Small intestine (tissue), 7 donors: Measurements from ENCODE around the gene YAF2. TPM values are rescaled to one million over a fixed set of nuclear protein-coding genes. Genes with fewer than 3 reads are reported as not detected.
A peak's percentile ranks its signal among the peaks of the same experiment; 100 is the strongest.

ENCODE experiments used
- DNase-seq, 2 donors: peaks; one replicate each; pipeline versions ENCODE4 v3.0.0 to v3.0.0-alpha.2; 2013
- FAIRE-seq: peaks from 2 replicates; lab custom pipeline; 2012; peaks lifted over from hg19 to GRCh38; lab: Jason Lieb, UNC
- H3K27ac ChIP-seq, 3 donors: one replicate each; pipeline ENCODE4 v1.5.1; 2013; ENCODE audit warnings: low read length in 2 of 3, mild to moderate bottlenecking in 2 of 3, control low read depth in 1 of 3, inconsistent platforms in 1 of 3, low read depth in 1 of 3, moderate library complexity in 1 of 3
- H3K27me3 ChIP-seq, 3 donors: one replicate each; pipeline ENCODE4 v1.6.1; 2013; ENCODE audit warnings: low read length in 3 of 3, inconsistent platforms in 1 of 3; ENCODE audit not compliant: control insufficient read depth in 3 of 3, insufficient read depth in 3 of 3
- H3K36me3 ChIP-seq, 3 donors: one replicate each; pipeline ENCODE4 v1.6.1; 2013; ENCODE audit warnings: low read length in 3 of 3, inconsistent platforms in 1 of 3, low read depth in 1 of 3, mild to moderate bottlenecking in 1 of 3, moderate library complexity in 1 of 3; ENCODE audit not compliant: control insufficient read depth in 3 of 3, insufficient read depth in 2 of 3
- H3K4me1 ChIP-seq, 3 donors: one replicate each; pipeline ENCODE4 v1.6.1; 2013; ENCODE audit warnings: low read length in 2 of 3, inconsistent platforms in 1 of 3, low read depth in 1 of 3, mild to moderate bottlenecking in 1 of 3, moderate library complexity in 1 of 3; ENCODE audit not compliant: control insufficient read depth in 3 of 3, insufficient read depth in 2 of 3
- H3K4me3 ChIP-seq, 3 donors: one replicate each; pipeline ENCODE4 v1.5.1; 2013; ENCODE audit warnings: low read length in 3 of 3, control low read depth in 1 of 3, inconsistent platforms in 1 of 3, low read depth in 1 of 3, mild to moderate bottlenecking in 1 of 3, moderate library complexity in 1 of 3
- H3K9me3 ChIP-seq, 2 donors: one replicate each; pipeline ENCODE4 v1.6.1; 2013; ENCODE audit warnings: low read depth in 1 of 2, low read length in 1 of 2; ENCODE audit not compliant: control insufficient read depth in 2 of 2, insufficient read depth in 1 of 2
- WGBS, 3 donors: extraction: QIAGEN DNeasy Blood & Tissue Kit; methylation state at CpG; one replicate each; pipeline ENCODE4 v1.1.7; 2013; 5-methylcytosine and 5-hydroxymethylcytosine counted together
- polyA plus RNA-seq, 4 donors: library from polyadenylated mRNA; stranded (reverse) in 3 of 4; unstranded in 1 of 4; fragments of 200-250 nt in 3 of 4; fragments of 120-200 nt in 1 of 4; gene quantifications; one replicate each; pipeline versions ENCODE4 v1.2.1 to v1.2.3, GENCODE V29; 2013
- donor health status: healthy with polysubstance abuse.
- donor health status: control.
- donor health status: control.
- donor health status: Bipolar disorder and iron deficiency.
- donor health status: healthy.

Gene YAF2
- polyA plus RNA-seq, 4 donors, result 8.9 to 96.2 (median 24.8) TPM

DNA sequence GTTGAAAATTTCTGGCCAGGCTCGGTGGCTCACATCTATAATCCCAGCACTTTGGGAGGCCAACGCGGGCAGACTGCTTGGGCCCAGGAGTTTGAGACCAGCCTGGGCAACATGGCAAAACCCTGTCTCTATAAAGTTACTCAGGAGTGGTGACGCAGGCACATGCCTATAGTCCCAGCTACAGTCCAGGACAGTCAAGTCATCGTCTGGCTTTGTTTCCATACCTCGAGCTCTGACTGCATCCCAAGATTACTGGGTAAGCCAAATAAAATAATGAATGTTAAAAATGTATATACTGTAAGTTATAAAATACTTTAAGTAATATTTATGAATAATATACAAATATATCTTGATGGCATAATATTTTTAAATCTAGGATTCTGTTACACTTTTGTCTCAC is 70.3 kb downstream of the YAF2 start:
- H3K4me1 ChIP-seq, result peaks cover 0 to 5% (median 2%) of the 10 kb centered on the region in 3 donors
- no peaks in the 10 kb centered on the region for H3K9me3 ChIP-seq
- H3K36me3 ChIP-seq, result peaks cover 0 to 12% (median 5%) of the 10 kb centered on the region in 3 donors
- no peak overlapping the region for H3K27ac ChIP-seq
- 92 to 98% (median 96%) methylated on average over 6 of the region's 6 CpGs for WGBS, 3 donors
- FAIRE-seq (no peak), DNase-seq (no peak)
- H3K4me3 ChIP-seq, result no peak overlapping the region
- H3K27me3 ChIP-seq, result no peaks in the 10 kb centered on the region

DNA sequence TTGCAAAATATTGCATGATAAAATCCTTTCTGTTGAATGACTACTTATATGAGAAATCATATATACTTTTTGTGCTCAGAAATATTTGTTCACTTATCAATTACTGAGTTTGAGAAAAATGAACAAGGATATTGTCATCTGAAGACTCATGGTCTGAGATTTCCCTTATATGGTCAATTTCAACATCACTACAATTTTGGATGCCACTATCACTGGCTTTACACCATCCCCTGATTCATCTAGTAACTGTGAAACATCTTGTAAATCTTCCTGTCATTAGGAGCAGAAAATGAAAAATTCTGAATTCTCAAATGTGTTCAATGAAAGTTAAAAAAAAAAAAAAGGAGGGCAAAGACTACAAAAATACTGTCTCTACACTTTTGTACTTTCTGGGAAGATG is 71.5 kb downstream of the YAF2 start:
- H3K4me1 ChIP-seq, result peaks cover 0 to 8% (median 2%) of the 10 kb centered on the region in 3 donors
- no peak overlapping the region for H3K27ac ChIP-seq
- no peak overlapping the region for H3K4me3 ChIP-seq
- no peaks in the 10 kb centered on the region for H3K9me3 ChIP-seq
- FAIRE-seq, result no peak
- H3K27me3 ChIP-seq, result no peaks in the 10 kb centered on the region
- H3K36me3 ChIP-seq, result peaks cover 0 to 9% (median 0%) of the 10 kb centered on the region in 3 donors
- no peak for DNase-seq

DNA sequence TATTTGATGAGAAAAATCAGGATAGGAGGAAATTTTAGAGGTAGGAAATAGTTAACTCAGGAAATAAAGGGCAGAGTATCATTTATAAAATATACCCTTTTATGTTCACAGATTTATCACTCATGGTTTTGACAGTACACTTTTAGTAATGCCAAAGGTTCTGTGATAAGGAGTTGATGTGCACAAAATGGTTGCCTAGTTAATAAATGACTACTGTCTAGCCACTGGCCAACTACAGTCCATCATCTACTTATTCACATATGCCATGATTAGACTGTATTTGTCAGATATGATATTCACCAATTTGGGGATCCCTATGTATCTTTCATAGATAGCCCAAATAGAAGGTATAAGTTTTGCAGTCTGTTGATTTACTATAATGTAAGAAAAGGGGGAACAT is 74.1 kb downstream of the YAF2 start:
- FAIRE-seq, result peak; percentile 86
- peaks cover 0 to 8% (median 2%) of the 10 kb centered on the region in 3 donors for H3K4me1 ChIP-seq

DNA sequence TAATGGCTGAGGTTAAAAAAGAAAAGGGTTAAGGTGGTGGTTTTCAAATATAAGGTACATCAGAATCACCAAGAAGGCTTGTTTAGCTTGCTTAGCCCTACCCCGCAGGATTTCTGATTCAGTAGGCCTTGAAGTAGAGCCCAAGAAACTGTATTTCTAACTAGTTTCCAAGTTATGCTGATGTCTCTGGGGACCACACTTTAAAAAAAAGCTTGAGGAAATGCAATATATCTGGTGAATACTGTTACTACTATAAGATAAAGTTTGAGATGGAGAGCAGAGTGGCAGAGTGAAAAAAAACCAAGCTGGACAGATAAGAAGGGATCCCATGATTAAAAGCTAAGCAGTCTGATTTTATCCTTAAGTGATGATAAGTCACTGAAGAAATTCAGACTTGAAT is 75.1 kb downstream of the YAF2 start:
- Histone ChIP-seq H3K4me1 (peaks cover 0 to 8% (median 2%) of the 10 kb centered on the region in 3 donors), H3K9me3 (no peaks in the 10 kb centered on the region), H3K27me3 (no peaks in the 10 kb centered on the region), H3K4me3 (no peak overlapping the region), H3K27ac (no peak overlapping the region), H3K36me3 (peaks cover 2 to 3% (median 3%) of the 10 kb centered on the region in 3 donors)
- FAIRE-seq (no peak), DNase-seq (no peak)
- WGBS, 3 donors, result 86 to 96% (median 93%) methylated on average over 1 of the region's 1 CpG

More for the DNA sequence above, 74.1 kb downstream of the YAF2 start:
- Histone ChIP-seq H3K27me3 (no peaks in the 10 kb centered on the region), H3K9me3 (no peaks in the 10 kb centered on the region), H3K27ac (peak overlapping the region in 1 of 3 donors; percentile 7), H3K4me3 (no peak overlapping the region), H3K36me3 (peaks cover 2 to 3% (median 3%) of the 10 kb centered on the region in 3 donors)
- DNase-seq, result peak; percentile 21 to 63

DNA sequence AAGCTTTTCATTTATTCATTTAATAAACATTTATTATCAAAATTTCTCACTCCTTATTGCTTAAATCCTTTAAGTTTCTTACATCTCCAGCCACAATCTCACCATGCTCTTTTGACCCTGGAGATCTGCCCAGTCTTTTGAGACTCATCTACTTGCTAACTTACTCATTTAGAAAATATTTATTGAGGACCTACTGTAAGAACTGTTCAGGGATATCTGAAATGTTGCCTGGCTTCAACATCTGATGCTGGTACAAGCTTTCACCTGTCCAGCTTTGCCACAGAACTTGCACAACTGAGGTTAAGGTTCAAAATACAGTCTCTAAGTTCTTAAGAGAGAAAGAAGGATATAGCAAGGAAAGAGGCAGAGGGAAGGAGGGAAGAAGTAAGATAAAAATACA is 75.9 kb downstream of the YAF2 start:
- Histone ChIP-seq H3K27ac (no peak overlapping the region), H3K36me3 (peaks cover 0 to 3% (median 2%) of the 10 kb centered on the region in 3 donors), H3K9me3 (no peaks in the 10 kb centered on the region), H3K4me3 (no peak overlapping the region), H3K4me1 (peaks cover 0 to 8% (median 2%) of the 10 kb centered on the region in 3 donors), H3K27me3 (no peaks in the 10 kb centered on the region)
- peak; percentile 49 to 68 for DNase-seq
- FAIRE-seq, result no peak

DNA sequence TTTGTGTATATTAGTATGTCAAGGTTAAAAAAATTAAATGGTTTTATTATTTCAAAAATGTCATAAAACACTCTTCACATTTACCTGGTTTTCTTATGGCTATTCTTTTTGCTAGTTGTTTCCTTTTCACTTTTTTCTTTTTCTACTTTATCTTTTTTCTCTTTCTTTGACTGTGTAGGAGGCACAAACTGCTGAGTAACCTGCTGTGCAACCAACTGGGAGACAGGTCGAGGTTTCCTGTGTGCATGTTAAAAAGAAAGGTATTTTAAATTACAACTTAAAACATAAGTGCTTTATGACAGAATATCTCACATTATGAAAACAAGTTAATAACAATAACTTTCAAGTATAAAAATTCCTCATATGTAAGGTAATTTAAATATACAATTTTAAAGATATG is 76.5 kb downstream of the YAF2 start:
- H3K4me3 ChIP-seq, result no peak overlapping the region
- H3K9me3 ChIP-seq, result no peaks in the 10 kb centered on the region
- H3K4me1 ChIP-seq, result peaks cover 0 to 8% (median 2%) of the 10 kb centered on the region in 3 donors
- no peak for DNase-seq
- no peak for FAIRE-seq
- H3K36me3 ChIP-seq, result peaks cover 0 to 3% (median 2%) of the 10 kb centered on the region in 3 donors
- no peak overlapping the region for H3K27ac ChIP-seq
- H3K27me3 ChIP-seq, result no peaks in the 10 kb centered on the region
- 67 to 80% (median 77%) methylated on average over 1 of the region's 1 CpG for WGBS, 3 donors

DNA sequence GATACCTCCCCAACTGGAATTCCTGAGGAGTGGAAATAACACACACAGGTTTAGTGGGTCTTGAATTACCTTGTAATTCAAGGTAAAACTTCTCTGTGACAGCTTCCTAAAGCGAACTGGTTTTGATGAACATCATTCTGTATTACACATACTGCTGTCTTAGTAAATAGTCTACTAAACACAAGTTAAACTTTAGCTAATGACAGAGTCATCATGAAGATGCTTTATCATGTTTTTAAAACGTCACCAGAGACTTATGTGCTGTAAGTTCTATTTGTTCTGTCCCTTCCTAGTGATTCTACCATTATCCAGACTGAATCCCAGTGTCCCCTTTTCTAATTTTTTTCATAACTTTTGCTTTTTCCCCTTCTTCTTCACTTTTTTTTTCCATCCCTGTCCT is 81.8 kb downstream of the YAF2 start:
- no peaks in the 10 kb centered on the region for H3K4me1 ChIP-seq
- no peak overlapping the region for H3K27ac ChIP-seq
- no peak for FAIRE-seq
- H3K9me3 ChIP-seq, result no peaks in the 10 kb centered on the region
- peak in 1 of 2 donors; percentile 16 for DNase-seq
- 51 to 67% (median 54%) methylated on average over 2 of the region's 2 CpGs for WGBS, 3 donors
- no peak overlapping the region for H3K4me3 ChIP-seq
- no peaks in the 10 kb centered on the region for H3K27me3 ChIP-seq
- H3K36me3 ChIP-seq, result peaks cover 0 to 3% (median 2%) of the 10 kb centered on the region in 3 donors

DNA sequence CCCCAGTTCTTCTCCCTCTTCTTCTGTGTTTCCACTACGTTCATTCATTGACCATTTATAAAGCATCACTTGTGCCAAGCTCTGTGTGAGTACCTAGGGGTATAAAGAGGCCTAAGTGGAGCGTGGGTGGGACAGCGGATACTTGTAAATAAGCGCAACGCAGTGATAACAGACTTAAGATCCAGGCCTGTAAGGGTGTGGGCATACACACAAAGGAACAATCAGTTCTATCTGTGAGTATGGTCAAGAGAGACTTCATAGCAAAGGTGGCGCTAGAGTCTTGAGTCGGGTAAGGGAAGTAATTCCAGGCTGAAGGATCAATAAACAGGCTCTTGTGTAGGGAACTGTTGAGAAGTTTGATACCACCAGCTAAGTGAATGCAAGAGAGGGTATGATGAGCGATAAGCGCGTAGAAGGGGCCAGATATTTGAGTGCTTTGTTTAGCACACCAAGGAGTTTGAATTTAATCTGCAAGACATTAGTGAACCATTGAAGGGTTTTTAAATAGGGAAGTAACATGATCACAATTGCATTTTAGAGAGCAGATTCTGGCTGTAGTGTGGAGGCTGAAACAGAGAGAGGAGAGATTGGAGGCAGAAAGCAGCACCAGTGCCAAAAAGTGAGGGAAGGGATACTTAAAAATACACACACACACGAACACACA is 92.4 kb downstream of the YAF2 start:
- H3K27me3 ChIP-seq, result no peaks in the 10 kb centered on the region
- WGBS, 3 donors, result 46 to 76% (median 58%) methylated on average over 11 of the region's 11 CpGs
- peak; percentile 38 to 71 for DNase-seq
- peak overlapping the region in 2 of 3 donors; percentile 87 to 98 for H3K27ac ChIP-seq
- H3K9me3 ChIP-seq, result no peaks in the 10 kb centered on the region
- FAIRE-seq, result no peak
- peak overlapping the region in 1 of 3 donors; percentile 48 for H3K4me3 ChIP-seq
- peaks cover 0 to 16% (median 4%) of the 10 kb centered on the region in 3 donors for H3K4me1 ChIP-seq
- no peaks in the 10 kb centered on the region for H3K36me3 ChIP-seq

DNA sequence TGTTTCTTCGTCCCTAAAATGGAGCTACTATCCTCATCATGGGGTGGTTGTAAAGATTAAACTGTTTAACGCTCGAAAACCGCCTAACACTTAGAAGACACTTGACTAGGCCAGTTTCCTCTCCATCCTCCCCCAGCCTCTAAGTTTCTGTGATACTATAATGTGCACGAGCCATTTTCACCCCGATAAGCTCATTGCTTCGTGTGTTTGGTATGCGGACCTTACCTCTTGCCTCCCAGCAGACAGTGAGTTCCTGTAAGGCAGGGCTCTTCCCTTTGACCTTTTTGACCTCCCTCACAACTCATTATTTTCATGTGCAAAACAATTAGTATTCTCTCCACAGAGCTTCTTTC is 92.9 kb downstream of the YAF2 start:
- Histone ChIP-seq H3K4me1 (peaks cover 0 to 16% (median 4%) of the 10 kb centered on the region in 3 donors), H3K27ac (peak overlapping the region; percentile 87 to 98 (median 98)), H3K27me3 (no peaks in the 10 kb centered on the region), H3K4me3 (peak overlapping the region; percentile 10 to 98 (median 48)), H3K9me3 (no peaks in the 10 kb centered on the region), H3K36me3 (no peaks in the 10 kb centered on the region)
- DNase-seq (peak in 1 of 2 donors; percentile 48), FAIRE-seq (no peak)
- 0 to 9% (median 4%) methylated on average over 8 of the region's 8 CpGs for WGBS, 3 donors
